Loucy (cell line): ENCODE results near the gene FTCD.

Experiments used
- H2AFZ ChIP-seq: fragments of 200-600 bp; sonication (generic); 2 replicates; pipeline ENCODE4 v1.6.0; 2016; ENCODE audit warnings: antibody characterized with exemption, mild to moderate bottlenecking, low read length, moderate library complexity
- H3F3A ChIP-seq: fragments of 200-600 bp; 2 replicates; pipeline ENCODE4 v1.6.0; 2016; ENCODE audit warnings: antibody characterized with exemption, low read depth, mild to moderate bottlenecking
- H3K27me3 ChIP-seq: fragments of 200-600 bp; sonication (generic); 2 replicates; pipeline ENCODE4 v1.6.1; 2014; ENCODE audit warnings: low read length, mild to moderate bottlenecking; ENCODE audit not compliant: insufficient read depth, poor library complexity, severe bottlenecking
- H3K36me3 ChIP-seq: fragments of 200-600 bp; sonication (generic); 2 replicates; pipeline ENCODE4 v1.6.1; 2016; ENCODE audit warnings: low read length; ENCODE audit not compliant: insufficient read depth
- H3K4me1 ChIP-seq: fragments of 200-600 bp; sonication (generic); 2 replicates; pipeline ENCODE4 v1.5.1; 2014; ENCODE audit warnings: low read length, mild to moderate bottlenecking; ENCODE audit not compliant: insufficient read depth, poor library complexity, severe bottlenecking
- H3K4me2 ChIP-seq: fragments of 200-600 bp; sonication (generic); 2 replicates; pipeline ENCODE4 v1.6.0; 2014; ENCODE audit warnings: antibody characterized with exemption, low read length, low read depth, mild to moderate bottlenecking; ENCODE audit not compliant: poor library complexity, severe bottlenecking
- H3K4me3 ChIP-seq: fragments of 200-600 bp; sonication (generic); 2 replicates; pipeline ENCODE4 v1.5.1; 2014; ENCODE audit warnings: low read length, mild to moderate bottlenecking, mixed read lengths; ENCODE audit not compliant: poor library complexity, severe bottlenecking
- H3K79me2 ChIP-seq: fragments of 200-600 bp; sonication (generic); 2 replicates; pipeline ENCODE4 v1.6.1; 2014; ENCODE audit warnings: low read length; ENCODE audit not compliant: insufficient read depth
- H3K9ac ChIP-seq: fragments of 200-600 bp; sonication (generic); 2 replicates; pipeline ENCODE4 v1.6.0; 2014; ENCODE audit warnings: mild to moderate bottlenecking, low read depth, low read length, moderate library complexity; ENCODE audit not compliant: poor library complexity, severe bottlenecking
- H3K9me2 ChIP-seq: fragments of 200-600 bp; sonication (generic); replicated peaks from 2 replicates; pipeline ENCODE4 v1.6.1; 2016; ENCODE audit warnings: low read depth, low read length, mixed read lengths
- H3K9me3 ChIP-seq: fragments of 200-600 bp; sonication (generic); 2 replicates; pipeline ENCODE4 v1.6.1; 2014; ENCODE audit warnings: mild to moderate bottlenecking, antibody characterized with exemption, low read length, low read depth; ENCODE audit not compliant: insufficient read depth
- H4K20me1 ChIP-seq: fragments of 200-600 bp; sonication (generic); 2 replicates; pipeline ENCODE4 v1.6.0; 2014; ENCODE audit warnings: antibody characterized with exemption, low read length, mild to moderate bottlenecking; ENCODE audit not compliant: insufficient read depth, poor library complexity, severe bottlenecking
- EZH2phosphoT487 ChIP-seq: fragments of 200-600 bp; IDR thresholded peaks from 2 replicates; pipeline ENCODE4 v1.6.1; 2018; ENCODE audit warnings: antibody characterized with exemption, mild to moderate bottlenecking, moderate library complexity, borderline replicate concordance
- TF ChIP-seq, protein P1 (sequence below): fragments of 200-600 bp; sonication (generic); conservative IDR thresholded peaks from 2 replicates; pipeline ENCODE4 v1.5.1; 2014; ENCODE audit warnings: mild to moderate bottlenecking, antibody characterized with exemption, low read length

Gene FTCD

DNA sequence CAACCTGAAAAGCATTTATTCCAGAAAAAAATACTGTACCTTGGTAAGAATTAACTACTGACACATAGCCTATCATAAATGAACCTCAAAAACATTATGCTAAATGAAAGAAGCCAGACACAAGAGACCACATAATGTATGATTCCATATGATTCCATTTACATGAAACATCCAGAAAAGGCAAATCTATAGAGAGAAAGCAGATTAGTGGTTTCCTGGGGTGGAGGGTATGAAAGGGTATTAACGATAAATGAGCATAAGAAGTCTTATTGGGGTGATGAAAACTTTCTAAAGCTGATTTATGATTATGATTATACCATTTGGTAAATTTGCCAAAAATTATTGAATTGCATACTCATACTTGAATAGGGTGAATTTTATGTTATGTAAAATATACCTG is 67.7 kb downstream of the FTCD start:
- Histone ChIP-seq H3K79me2 (no peaks in the 10 kb centered on the region), H3K27me3 (no peaks in the 10 kb centered on the region), H3K9me2 (no peaks in the 10 kb centered on the region), H3K4me2 (no peak overlapping the region), H3F3A (no peaks in the 10 kb centered on the region), H3K36me3 (no peaks in the 10 kb centered on the region), H4K20me1 (no peaks in the 10 kb centered on the region), H3K4me1 (no peaks in the 10 kb centered on the region), H2AFZ (no peak overlapping the region), H3K9me3 (peaks cover 40% of the 10 kb centered on the region; the same call in 1 of the 2 replicates), H3K4me3 (no peak overlapping the region), H3K9ac (no peak overlapping the region)
- TF ChIP-seq, protein P1, sequence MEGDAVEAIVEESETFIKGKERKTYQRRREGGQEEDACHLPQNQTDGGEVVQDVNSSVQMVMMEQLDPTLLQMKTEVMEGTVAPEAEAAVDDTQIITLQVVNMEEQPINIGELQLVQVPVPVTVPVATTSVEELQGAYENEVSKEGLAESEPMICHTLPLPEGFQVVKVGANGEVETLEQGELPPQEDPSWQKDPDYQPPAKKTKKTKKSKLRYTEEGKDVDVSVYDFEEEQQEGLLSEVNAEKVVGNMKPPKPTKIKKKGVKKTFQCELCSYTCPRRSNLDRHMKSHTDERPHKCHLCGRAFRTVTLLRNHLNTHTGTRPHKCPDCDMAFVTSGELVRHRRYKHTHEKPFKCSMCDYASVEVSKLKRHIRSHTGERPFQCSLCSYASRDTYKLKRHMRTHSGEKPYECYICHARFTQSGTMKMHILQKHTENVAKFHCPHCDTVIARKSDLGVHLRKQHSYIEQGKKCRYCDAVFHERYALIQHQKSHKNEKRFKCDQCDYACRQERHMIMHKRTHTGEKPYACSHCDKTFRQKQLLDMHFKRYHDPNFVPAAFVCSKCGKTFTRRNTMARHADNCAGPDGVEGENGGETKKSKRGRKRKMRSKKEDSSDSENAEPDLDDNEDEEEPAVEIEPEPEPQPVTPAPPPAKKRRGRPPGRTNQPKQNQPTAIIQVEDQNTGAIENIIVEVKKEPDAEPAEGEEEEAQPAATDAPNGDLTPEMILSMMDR, result no peak
- TF ChIP-seq EZH2phosphoT487, result no peak
